Spleen (tissue), 7 donors: ENCODE measurements around the gene JPH2.
"Not testable (repeated sequence)": the region's sequence is repeated elsewhere in the genome, so short reads cannot be mapped to it uniquely, and the experiment has no call there.

ENCODE experiments used
- CTCF ChIP-seq, 11 experiments: fragments of 200-600 bp in 7 of 11; fragments of 450-650 bp in 4 of 11; sonication (generic) in 4 of 11; IDR thresholded peaks in 8 of 11; conservative IDR thresholded peaks in 3 of 11; 1 replicate in 7 of 11; 2 replicates in 4 of 11; pipeline versions ENCODE4 v1.4.0 to v1.8.0; 2016 to 2021; ENCODE audit warnings: antibody characterized with exemption in 11 of 11, inconsistent platforms in 4 of 11, mild to moderate bottlenecking in 1 of 11
- POLR2A ChIP-seq, 3 donors: fragments of 450-650 bp; IDR thresholded peaks; one replicate each; pipeline ENCODE4 v1.5.1; 2017; ENCODE audit warnings: antibody characterized with exemption in 3 of 3, mild to moderate bottlenecking in 1 of 3
- POLR2AphosphoS5 ChIP-seq, 3 donors: sonication (generic); formaldehyde crosslinking; IDR thresholded peaks; one replicate each; pipeline ENCODE4 v1.5.1; 2017; ENCODE audit warnings: antibody characterized with exemption in 3 of 3
- donor health status: DM: no; HTN: no; CAD: no; lungs with moderate emphysema.
- donor health status: DM: no; HTN: no; CAD: no.
- donor health status: DM: no; HTN: no; CAD: no.

- TF ChIP-seq CTCF (IDR thresholded peaks at IDR 0.05 in 8 of 11, conservative IDR thresholded peaks at IDR 0.05 in 3 of 11); POLR2A (IDR thresholded peaks at IDR 0.05); POLR2AphosphoS5 (IDR thresholded peaks at IDR 0.05): not testable (repeated sequence)
These were observed 45.5 kb upstream of the JPH2 start for GRCh38 chr20:44232469-44232856.
